Activated CD4-positive, alpha-beta memory T cell treated with anti-CD3 and anti-CD28 coated beads for 36 hours (primary cell): ENCODE results near the gene CCDC107. TPM values are rescaled to one million over a fixed set of nuclear protein-coding genes. Genes with fewer than 3 reads are reported as not detected.

Experiments
- CTCF ChIA-PET: fragments of 350-600 bp; sonication (Branson Sonifier 250); formaldehyde crosslinking; loops from one replicate; lab custom pipeline; 2021; ENCODE audit warnings: antibody characterized with exemption, inconsistent platforms; lab: Charles Lee
- POLR2A ChIA-PET: fragments of 350-600 bp; sonication (Branson Sonifier 250); formaldehyde crosslinking; loops from one replicate; lab custom pipeline; 2021; ENCODE audit warnings: antibody characterized with exemption; lab: Charles Lee
- DNase-seq: peaks from one replicate; pipeline ENCODE4 v3.0.0-alpha.2; 2020
- H3K27ac Mint-ChIP-seq: one replicate; pipeline ENCODE4 v1.8.0; 2021; ENCODE audit warnings: mixed read lengths
- H3K27me3 Mint-ChIP-seq: one replicate; pipeline ENCODE4 v1.8.0; 2021; ENCODE audit warnings: mixed read lengths
- H3K36me3 Mint-ChIP-seq: one replicate; pipeline ENCODE4 v1.8.0; 2021; ENCODE audit warnings: mixed read lengths
- H3K4me1 Mint-ChIP-seq: one replicate; pipeline ENCODE4 v1.8.0; 2021; ENCODE audit warnings: low read depth, mixed read lengths
- H3K4me3 Mint-ChIP-seq: one replicate; pipeline ENCODE4 v1.8.0; 2021; ENCODE audit warnings: mild to moderate bottlenecking, mixed read lengths
- H3K9me3 Mint-ChIP-seq: one replicate; pipeline ENCODE4 v1.8.0; 2021; ENCODE audit warnings: mixed read lengths
- intact Hi-C: fragments of 100-400 bp; cut with micrococcal nuclease; formaldehyde crosslinking; loops from one replicate; pipeline ENCODE4 v1.15.1; 2023
- total RNA-seq, 2 experiments: library from RNA; stranded (reverse); gene quantifications; one replicate each; pipeline ENCODE4 v1.2.3, GENCODE V29; 2021

CCDC107 gene
- total RNA-seq, 2 experiments from 2014 or later = 15.0 to 15.7 TPM

DNA sequence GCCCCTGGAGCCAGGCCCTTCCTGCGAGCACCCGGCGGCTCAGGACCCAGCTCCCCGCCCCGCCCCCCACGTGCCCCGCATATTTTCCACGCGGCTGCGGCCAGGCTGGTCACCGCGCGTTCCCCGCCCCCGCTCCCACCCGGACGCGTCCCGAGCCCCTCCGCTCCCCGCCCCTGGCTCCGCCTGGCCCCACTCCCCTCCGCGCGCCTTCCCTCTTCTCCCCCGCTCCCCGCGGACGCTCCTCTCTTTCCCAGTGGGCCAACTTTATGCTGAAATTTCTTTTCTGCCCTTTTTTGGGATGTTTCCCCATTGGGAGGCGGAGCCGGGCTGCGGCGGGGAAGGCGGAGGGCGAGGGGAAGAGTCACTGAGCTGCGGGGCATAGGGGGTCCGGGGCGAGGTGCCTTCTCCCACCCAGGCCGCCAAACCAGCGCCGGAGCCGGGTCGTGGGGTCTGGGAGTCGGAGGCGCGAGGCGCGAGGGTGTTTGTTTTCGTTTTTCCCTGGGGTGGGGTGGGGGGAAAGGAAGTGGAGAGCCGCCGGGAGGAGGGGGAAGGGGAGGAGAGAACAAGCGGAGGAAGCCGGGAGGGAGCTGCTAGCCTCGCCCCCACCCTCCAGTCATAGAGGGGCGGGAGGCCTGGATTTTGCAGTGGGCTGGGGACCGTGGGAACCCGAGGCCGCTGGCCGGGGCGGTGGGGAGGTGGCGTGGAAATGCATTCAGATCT is 32.7 kb downstream of the CCDC107 start:
- no peaks in the 10 kb centered on the region for H3K36me3 Mint-ChIP-seq
- CTCF ChIA-PET = interaction anchor here (1.4 to 5.2 kb wide), 5 partner anchors 32 to 79 kb away, joined by 3 to 21 read pairs (median 7); partner anchors contain the start of genes CCDC107 and RMRP
- no peak overlapping the region for H3K27ac Mint-ChIP-seq
- POLR2A ChIA-PET = interaction anchor here (1.2 to 1.5 kb wide), 4 partner anchors 33 to 44 kb away, joined by 4 to 8 read pairs (median 4); partner anchors contain the start of genes CCDC107 and RMRP
- intact Hi-C loops = no loop called here
- H3K4me1 Mint-ChIP-seq = peaks cover 21% of the 10 kb centered on the region
- peak; percentile 56 for DNase-seq
- no peaks in the 10 kb centered on the region for H3K9me3 Mint-ChIP-seq
- no peaks in the 10 kb centered on the region for H3K27me3 Mint-ChIP-seq
- peak overlapping the region; percentile 75 for H3K4me3 Mint-ChIP-seq

DNA sequence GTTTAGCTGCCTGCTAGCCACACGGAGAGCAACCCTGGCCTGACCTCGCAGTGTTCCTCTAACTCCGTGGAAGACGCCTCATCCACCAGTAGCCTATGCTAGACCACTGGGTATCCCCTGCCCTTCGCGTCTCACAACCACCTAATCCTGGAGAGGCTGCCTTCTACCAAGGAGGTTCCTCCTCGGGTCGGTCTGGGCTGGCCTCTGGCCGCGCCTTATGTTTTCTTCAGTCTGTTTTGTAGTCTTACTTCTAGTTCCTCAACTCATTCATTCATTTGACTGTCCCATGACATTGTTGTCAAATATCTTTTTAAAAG is 33.2 kb downstream of the CCDC107 start:
- intact Hi-C loops = no loop called here
- ChIA-PET POLR2A (interaction anchor here (1.5 kb wide), 2 partner anchors 33 to 35 kb away, joined by 5 to 8 read pairs; partner anchors contain the start of genes CCDC107 and RMRP), CTCF (interaction anchor here (1.4 to 5.2 kb wide), 5 partner anchors 33 to 80 kb away, joined by 3 to 21 read pairs (median 7); partner anchors contain the start of genes CCDC107 and RMRP)
- H3K4me3 Mint-ChIP-seq = peak overlapping the region; percentile 75
- H3K27ac Mint-ChIP-seq = peak overlapping the region; percentile 49
- H3K4me1 Mint-ChIP-seq = peaks cover 21% of the 10 kb centered on the region
- H3K27me3 Mint-ChIP-seq = no peaks in the 10 kb centered on the region
- H3K36me3 Mint-ChIP-seq = peaks cover 1% of the 10 kb centered on the region
- DNase-seq = no peak
- H3K9me3 Mint-ChIP-seq = no peaks in the 10 kb centered on the region

- Mint-ChIP-seq H3K4me3 (peak overlapping the region; percentile 75), H3K36me3 (peaks cover 6% of the 10 kb centered on the region), H3K9me3 (no peaks in the 10 kb centered on the region), H3K4me1 (peaks cover 23% of the 10 kb centered on the region), H3K27me3 (no peaks in the 10 kb centered on the region), H3K27ac (no peak overlapping the region)
- DNase-seq = no peak
- intact Hi-C loops = no loop called here
- ChIA-PET POLR2A (interaction anchor here (1.5 kb wide), 1 partner anchor 35 kb away, joined by 5 read pairs; no protein-coding TSS in a partner anchor), CTCF (interaction anchor here (1.4 to 5.2 kb wide), 4 partner anchors 31 to 80 kb away, joined by 3 to 20 read pairs (median 7); no protein-coding TSS in a partner anchor)
Observed at GRCh38 chr9:35691757-35692301, 33.7 kb downstream of the CCDC107 start.

DNA sequence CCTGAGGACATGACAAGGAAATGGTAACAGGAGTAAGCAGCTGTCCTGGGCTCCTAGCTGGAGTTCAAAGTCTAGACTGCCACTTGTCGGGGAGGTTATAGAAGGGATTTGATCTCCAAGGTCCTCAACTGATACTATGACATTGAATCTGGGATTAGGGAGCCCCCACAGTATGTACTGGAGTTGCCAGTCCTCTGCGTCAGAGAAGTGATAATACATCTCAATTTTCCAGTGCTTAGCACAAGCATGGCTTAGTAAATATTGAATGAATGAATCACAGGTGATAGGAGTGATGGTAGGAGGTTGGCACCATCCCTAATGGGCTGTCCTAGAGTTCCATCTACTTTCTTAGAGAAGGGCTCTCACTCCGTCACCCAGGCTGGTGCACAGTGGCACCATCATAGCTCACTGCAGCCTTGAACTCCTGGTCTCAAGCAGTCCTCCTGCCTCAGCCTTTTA is 37.9 kb downstream of the CCDC107 start:
- DNase-seq = no peak
- H3K9me3 Mint-ChIP-seq = no peaks in the 10 kb centered on the region
- H3K36me3 Mint-ChIP-seq = peaks cover 22% of the 10 kb centered on the region
- no peak overlapping the region for H3K27ac Mint-ChIP-seq
- CTCF ChIA-PET = interaction anchor here (0.9 to 6.9 kb wide), 33 partner anchors 8 to 186 kb away, joined by 3 to 82 read pairs (median 9); partner anchors contain the start of genes ARHGEF39, CA9, CCDC107 and CD72
- no peaks in the 10 kb centered on the region for H3K27me3 Mint-ChIP-seq
- no peak overlapping the region for H3K4me3 Mint-ChIP-seq
- H3K4me1 Mint-ChIP-seq = peaks cover 6% of the 10 kb centered on the region
- POLR2A ChIA-PET = interaction anchor here (1.0 to 1.5 kb wide), 5 partner anchors 21 to 60 kb away, joined by 3 to 6 read pairs (median 4); partner anchors contain the start of genes CCDC107 and TLN1
- intact Hi-C loops = loop anchor here (5.0 kb wide), 1 partner anchor 39 kb away; the partner anchor contains the start of genes CCDC107 and RMRP

GRCh38 chr9:35696520-35697215 is 38.6 kb downstream of the CCDC107 start:
- no peaks in the 10 kb centered on the region for H3K9me3 Mint-ChIP-seq
- peaks cover 22% of the 10 kb centered on the region for H3K36me3 Mint-ChIP-seq
- peak; percentile 71 for DNase-seq
- peaks cover 2% of the 10 kb centered on the region for H3K4me1 Mint-ChIP-seq
- ChIA-PET POLR2A (interaction anchor here (1.0 to 1.5 kb wide), 5 partner anchors 20 to 60 kb away, joined by 3 to 6 read pairs (median 4); partner anchors contain the start of genes CCDC107 and TLN1), CTCF (interaction anchor here (0.6 to 6.9 kb wide), 40 partner anchors 8 to 1303 kb away, joined by 3 to 82 read pairs (median 7); partner anchors contain the start of genes ARHGEF39, CA9, CCDC107 and CD72)
- H3K4me3 Mint-ChIP-seq = no peak overlapping the region
- H3K27me3 Mint-ChIP-seq = no peaks in the 10 kb centered on the region
- H3K27ac Mint-ChIP-seq = no peak overlapping the region
- intact Hi-C loops = loop anchor here (5.0 kb wide), 1 partner anchor 39 kb away; the partner anchor contains the start of genes CCDC107 and RMRP

- H3K36me3 Mint-ChIP-seq = peaks cover 22% of the 10 kb centered on the region
- intact Hi-C loops = loop anchor here (5.0 kb wide), 1 partner anchor 40 kb away; the partner anchor contains the start of genes CCDC107 and RMRP
- no peaks in the 10 kb centered on the region for H3K9me3 Mint-ChIP-seq
- ChIA-PET POLR2A (no interaction called here), CTCF (interaction anchor here (1.2 to 6.9 kb wide), 17 partner anchors 9 to 116 kb away, joined by 3 to 82 read pairs (median 26); partner anchors contain the start of genes ARHGEF39, CCDC107, CREB3 and RMRP)
- H3K27ac Mint-ChIP-seq = no peak overlapping the region
- no peaks in the 10 kb centered on the region for H3K27me3 Mint-ChIP-seq
- no peak for DNase-seq
- H3K4me3 Mint-ChIP-seq = no peak overlapping the region
- H3K4me1 Mint-ChIP-seq = peaks cover 2% of the 10 kb centered on the region
Observed at GRCh38 chr9:35697486-35697885, 39.4 kb downstream of the CCDC107 start.

DNA sequence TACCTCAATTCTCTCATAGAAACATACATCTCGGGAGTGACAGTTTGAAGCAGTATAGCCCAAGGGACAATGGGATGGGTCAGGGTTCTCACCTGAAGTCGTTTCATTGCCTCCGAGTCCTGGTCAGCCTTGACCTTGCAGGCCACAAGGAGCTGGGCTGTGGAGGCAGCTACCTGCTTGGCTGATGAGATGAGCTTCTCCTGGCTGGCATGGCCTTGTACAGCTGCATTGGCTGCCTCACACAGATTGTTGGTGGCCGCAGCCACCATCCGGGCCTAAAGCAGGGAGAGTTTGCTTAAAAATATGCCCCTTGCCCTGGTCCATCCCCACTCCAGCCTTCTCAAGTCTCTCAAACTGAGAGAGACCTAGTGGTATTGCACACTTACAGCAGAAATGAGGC is 40.1 kb downstream of the CCDC107 start:
- Mint-ChIP-seq H3K36me3 (peaks cover 28% of the 10 kb centered on the region), H3K27me3 (no peaks in the 10 kb centered on the region), H3K4me1 (peaks cover 2% of the 10 kb centered on the region), H3K27ac (no peak overlapping the region), H3K9me3 (no peaks in the 10 kb centered on the region), H3K4me3 (no peak overlapping the region)
- POLR2A ChIA-PET = no interaction called here
- intact Hi-C loops = loop anchor here (5.0 kb wide), 1 partner anchor 41 kb away; the partner anchor contains the start of genes CCDC107 and RMRP
- CTCF ChIA-PET = interaction anchor here (3.0 to 6.9 kb wide), 5 partner anchors 10 to 86 kb away, joined by 28 to 82 read pairs (median 30); partner anchors contain the start of genes CREB3 and TLN1
- no peak for DNase-seq

DNA sequence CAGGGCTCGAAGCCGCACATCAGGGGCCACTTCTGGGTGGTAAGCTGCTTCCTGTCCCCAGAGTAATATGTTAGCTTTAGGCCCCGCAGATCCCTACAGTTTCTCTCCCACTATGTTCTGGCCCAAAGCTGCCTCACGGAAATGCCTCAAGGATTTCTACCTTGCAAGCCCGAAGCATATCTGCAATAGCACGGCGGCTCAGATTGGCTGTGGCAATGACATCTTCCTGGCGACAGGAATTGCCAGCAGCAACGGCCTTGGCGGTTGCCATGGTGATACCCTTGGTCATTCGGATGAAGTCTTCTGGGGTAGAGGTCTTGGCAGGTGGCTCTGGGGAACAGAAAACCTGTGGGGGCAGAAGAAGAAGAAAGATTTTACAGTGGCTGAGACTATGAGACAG is 41.9 kb downstream of the CCDC107 start:
- no peak for DNase-seq
- H3K36me3 Mint-ChIP-seq = peaks cover 46% of the 10 kb centered on the region
- intact Hi-C loops = no loop called here
- peaks cover 2% of the 10 kb centered on the region for H3K4me1 Mint-ChIP-seq
- H3K9me3 Mint-ChIP-seq = no peaks in the 10 kb centered on the region
- POLR2A ChIA-PET = no interaction called here
- CTCF ChIA-PET = no interaction called here
- no peaks in the 10 kb centered on the region for H3K27me3 Mint-ChIP-seq
- H3K27ac Mint-ChIP-seq = no peak overlapping the region
- no peak overlapping the region for H3K4me3 Mint-ChIP-seq

GRCh38 chr9:35700942-35701341 is 42.9 kb downstream of the CCDC107 start:
- DNase-seq = no peak
- H3K27me3 Mint-ChIP-seq = no peaks in the 10 kb centered on the region
- peaks cover 2% of the 10 kb centered on the region for H3K4me1 Mint-ChIP-seq
- POLR2A ChIA-PET = no interaction called here
- no peaks in the 10 kb centered on the region for H3K9me3 Mint-ChIP-seq
- H3K36me3 Mint-ChIP-seq = peaks cover 46% of the 10 kb centered on the region
- CTCF ChIA-PET = no interaction called here
- intact Hi-C loops = no loop called here
- no peak overlapping the region for H3K27ac Mint-ChIP-seq
- H3K4me3 Mint-ChIP-seq = no peak overlapping the region

DNA sequence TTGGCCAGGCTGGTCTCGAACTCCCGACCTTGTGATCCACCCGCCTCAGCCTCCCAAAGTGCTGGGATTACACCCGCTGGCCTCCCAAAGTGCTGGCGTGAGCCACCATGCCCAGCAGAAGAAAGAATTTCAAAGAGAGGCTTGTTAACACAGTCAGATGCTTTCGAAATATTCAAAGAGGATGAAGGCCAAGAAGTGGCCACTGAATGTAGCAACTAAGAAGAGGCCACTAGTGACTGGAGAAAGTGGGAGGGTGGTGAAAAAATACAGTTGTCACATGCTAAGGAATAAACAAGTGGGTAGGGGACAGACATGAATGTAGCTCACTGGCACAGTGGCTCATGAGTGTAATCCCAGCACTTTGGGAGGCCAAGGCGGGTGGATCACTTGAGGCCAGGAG is 44.6 kb downstream of the CCDC107 start:
- no peak overlapping the region for H3K27ac Mint-ChIP-seq
- ChIA-PET POLR2A (no interaction called here), CTCF (interaction anchor here (1.2 kb wide), 1 partner anchor 20 kb away, joined by 3 read pairs; no protein-coding TSS in a partner anchor)
- DNase-seq = no peak
- peaks cover 52% of the 10 kb centered on the region for H3K36me3 Mint-ChIP-seq
- intact Hi-C loops = no loop called here
- H3K9me3 Mint-ChIP-seq = no peaks in the 10 kb centered on the region
- no peaks in the 10 kb centered on the region for H3K4me1 Mint-ChIP-seq
- no peaks in the 10 kb centered on the region for H3K27me3 Mint-ChIP-seq
- H3K4me3 Mint-ChIP-seq = no peak overlapping the region
